HG03159 (cell line): ENCODE data around the gene GSX2.

Experiments
- ATAC-seq: cut with Tn5 transposase; IDR thresholded peaks from one replicate; pipeline ENCODE4 v1.9.1; 2021; ENCODE audit warnings: mild to moderate bottlenecking, moderate library complexity; ENCODE audit not compliant: unreplicated experiment

GSX2 gene

DNA sequence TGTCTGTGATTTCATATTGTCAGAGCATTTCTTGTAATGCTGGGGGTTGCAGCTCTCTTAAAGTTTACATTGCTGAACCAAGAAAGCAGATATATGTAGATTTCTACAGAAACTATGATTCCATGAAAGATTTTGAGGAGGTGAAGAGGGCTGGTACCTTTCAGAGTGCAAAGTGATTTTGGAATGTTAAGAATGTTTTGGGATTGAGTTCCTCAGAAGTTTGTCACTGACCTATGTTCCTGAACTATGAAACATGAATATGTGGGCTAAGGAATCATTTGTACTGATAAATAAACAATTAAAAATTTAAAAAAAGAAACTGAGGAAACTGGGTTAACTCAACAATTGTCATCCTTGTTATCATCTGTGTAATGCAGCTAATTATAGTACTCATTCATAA lies 23.3 kb upstream of the GSX2 start:
- no peak for ATAC-seq

- no peak for ATAC-seq
These were observed 22.2 kb upstream of the GSX2 start for GRCh38 chr4:54077812-54078211.

- no peak for ATAC-seq
These were observed 17.8 kb upstream of the GSX2 start for GRCh38 chr4:54082168-54082567.

DNA sequence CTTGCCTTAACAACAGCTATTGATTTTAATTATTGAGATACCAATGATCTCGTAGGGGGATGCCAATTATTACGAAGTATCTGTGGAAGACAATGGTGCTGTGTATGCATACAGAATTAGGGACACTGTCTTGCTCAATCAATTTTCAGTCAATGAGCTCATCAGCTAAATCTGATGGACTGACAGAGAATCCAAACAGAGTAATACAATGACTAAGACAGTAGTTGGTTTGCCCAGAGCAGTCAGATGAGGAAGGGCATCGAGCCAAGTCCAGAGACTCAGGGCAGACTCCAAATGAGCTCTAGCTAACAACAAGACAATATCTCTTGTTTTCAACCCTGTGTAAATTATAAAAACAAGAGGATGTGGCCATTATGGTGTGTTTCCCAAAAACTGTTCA lies 14.7 kb upstream of the GSX2 start:
- ATAC-seq: no peak

DNA sequence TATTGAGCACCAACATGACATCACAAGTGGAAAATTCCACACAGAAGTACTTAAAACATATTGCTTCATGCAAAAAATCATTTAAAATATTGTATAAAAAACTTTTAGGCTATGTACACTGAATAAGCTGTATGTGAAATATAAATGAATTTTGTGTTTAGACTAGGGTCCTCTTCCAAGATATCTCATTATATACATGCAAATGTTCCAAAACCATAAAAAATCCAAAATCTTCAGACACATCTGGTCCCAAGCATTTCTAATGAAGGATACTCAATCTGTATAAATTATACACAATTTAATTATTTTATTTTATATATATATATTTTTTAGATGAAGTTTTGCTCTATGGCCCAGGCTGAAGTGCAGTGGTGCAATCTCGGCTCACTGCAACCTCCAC lies 10.1 kb upstream of the GSX2 start:
- ATAC-seq: no peak

- ATAC-seq: no peak
These were observed 9.6 kb upstream of the GSX2 start for GRCh38 chr4:54090404-54090803.

GRCh38 chr4:54090804-54091623 lies 8.9 kb upstream of the GSX2 start:
- peak; percentile 49 for ATAC-seq

DNA sequence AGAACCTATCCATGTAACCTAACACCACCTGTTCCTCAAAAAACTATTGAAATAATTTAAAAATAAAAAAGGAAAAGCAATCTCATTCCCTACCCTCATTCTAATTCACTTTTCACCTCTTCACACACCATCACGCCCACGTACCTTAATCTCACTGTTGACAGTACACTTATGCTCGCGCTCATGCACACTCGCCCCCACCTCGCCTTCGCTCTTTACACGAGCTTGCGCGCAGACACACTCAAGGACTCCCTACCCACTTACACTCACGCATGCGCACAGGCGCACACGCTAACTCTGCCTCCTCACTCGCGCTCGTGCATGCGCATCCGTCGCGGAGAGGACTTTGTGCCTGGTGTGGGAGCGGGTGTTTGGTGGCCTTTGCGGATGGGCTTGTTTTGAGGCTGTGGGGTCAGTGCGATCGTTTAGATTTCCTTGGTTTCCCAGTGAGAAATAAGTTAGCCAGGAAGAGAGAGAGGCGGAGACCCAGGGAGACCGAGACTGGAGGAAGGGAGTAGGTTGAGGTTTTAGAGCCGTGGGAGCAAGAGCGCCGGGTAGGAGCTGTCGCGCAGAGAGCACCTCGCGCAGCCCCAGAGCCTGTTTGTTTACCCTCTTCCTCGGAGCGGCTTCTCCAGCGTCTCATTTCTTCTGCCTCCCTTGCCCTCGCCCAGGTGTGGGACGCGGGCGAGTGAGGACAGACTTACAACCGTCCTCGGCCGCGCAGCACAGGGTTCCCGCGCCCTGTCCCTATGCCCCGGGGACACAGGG lies 8.1 kb upstream of the GSX2 start:
- ATAC-seq: peak; percentile 58

DNA sequence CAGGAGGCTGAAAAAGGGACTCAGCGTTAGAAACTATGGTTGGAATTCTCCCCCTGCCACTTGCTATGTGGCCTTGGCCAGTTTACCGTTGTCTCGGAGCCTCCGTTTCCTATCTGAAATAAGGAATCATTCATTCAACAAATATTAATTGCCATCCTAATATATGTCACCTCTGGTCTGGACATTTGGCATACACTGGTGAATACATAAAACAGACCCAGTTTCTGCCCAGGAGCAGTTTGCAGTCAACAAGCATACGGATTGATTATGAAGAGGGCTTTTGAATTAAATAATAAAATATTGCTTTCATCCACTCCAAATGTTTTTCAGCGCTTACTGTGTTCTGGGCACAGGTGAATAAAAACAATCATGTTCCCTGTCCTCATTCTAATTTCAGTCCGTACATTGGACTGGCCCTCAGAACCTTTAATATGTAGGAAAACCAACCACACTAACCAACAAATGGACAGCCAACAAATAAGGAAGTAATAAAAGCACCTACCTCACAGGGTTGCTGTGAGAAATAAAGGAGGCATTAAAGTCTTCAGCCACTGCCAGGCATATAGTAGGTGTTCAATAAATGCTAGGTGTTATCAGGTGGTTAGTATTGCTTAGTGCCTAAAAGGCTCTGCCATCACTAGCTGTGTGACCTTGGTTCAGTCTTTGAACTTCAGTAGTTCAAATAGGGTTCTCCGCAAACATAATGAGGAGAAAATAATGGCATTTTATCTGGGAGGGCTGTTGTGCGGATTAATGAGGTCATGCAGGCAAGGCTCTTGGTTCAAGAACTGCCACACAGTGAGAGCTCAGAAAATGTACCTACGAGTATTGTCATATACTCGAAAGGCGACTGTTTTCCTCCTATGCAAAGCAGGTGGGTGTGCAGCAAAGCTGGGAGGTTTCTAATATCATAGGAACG lies 7.3 kb upstream of the GSX2 start:
- no peak for ATAC-seq

- no peak for ATAC-seq
These were observed 6.4 kb upstream of the GSX2 start for GRCh38 chr4:54093324-54094240.

- no peak for ATAC-seq
These were observed 5.5 kb upstream of the GSX2 start for GRCh38 chr4:54094451-54094850.

GRCh38 chr4:54095110-54095825 lies 4.7 kb upstream of the GSX2 start:
- ATAC-seq: no peak

DNA sequence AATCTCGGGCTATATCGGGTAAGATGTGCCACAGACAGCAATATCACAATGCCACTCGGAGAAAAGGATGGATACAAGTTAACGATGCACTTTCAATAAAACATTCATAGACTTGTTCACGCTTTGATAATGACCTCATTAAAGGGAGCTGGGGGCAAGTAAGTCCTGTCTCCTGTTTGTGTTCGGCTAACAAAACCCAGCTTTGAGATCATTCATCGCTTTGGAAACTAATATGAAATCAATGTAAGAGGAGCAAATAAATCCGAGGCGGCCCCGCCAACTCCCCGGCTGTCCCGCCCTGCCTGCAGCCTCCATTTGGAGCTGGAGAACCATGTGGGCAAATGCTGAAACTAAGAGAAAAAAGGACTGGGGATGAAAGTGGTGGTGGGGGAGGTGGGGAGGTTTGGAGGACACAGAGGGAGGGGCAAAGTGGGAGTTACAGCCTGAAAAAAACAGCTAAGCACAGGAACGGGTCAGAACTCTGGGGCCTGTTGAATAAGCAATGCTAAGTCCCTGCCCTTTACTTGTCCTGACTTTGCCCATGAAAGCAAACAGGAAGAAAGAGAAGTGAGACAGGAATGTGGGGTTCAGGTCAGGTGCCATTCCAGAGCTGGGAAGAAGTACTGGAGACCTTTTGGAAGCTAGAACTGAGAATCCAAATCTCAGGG lies 3.5 kb upstream of the GSX2 start:
- no peak for ATAC-seq

DNA sequence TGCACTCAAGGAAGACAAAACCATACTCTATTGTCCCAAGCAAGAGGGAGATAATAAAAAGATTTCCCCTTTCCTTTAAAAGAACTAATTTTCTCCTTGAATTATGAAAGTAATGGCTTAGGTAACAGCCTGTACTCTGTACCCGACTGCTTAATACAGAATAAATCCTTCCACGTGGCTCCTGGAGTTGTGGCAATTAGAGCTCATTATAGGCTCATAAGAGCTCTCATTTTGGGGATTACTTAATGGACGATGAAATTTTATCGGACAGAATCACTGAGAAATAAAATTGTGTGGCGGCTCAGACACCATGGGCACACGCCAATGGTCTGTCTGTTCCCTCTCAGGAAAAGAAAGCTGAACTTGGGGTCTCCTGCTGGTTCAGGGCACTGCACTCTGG lies 2.8 kb upstream of the GSX2 start:
- no peak for ATAC-seq

- no peak for ATAC-seq
These were observed 1.6 kb upstream of the GSX2 start for GRCh38 chr4:54098375-54098774.

- ATAC-seq: no peak
These were observed 646 bp upstream of the GSX2 start for GRCh38 chr4:54099287-54099747.

DNA sequence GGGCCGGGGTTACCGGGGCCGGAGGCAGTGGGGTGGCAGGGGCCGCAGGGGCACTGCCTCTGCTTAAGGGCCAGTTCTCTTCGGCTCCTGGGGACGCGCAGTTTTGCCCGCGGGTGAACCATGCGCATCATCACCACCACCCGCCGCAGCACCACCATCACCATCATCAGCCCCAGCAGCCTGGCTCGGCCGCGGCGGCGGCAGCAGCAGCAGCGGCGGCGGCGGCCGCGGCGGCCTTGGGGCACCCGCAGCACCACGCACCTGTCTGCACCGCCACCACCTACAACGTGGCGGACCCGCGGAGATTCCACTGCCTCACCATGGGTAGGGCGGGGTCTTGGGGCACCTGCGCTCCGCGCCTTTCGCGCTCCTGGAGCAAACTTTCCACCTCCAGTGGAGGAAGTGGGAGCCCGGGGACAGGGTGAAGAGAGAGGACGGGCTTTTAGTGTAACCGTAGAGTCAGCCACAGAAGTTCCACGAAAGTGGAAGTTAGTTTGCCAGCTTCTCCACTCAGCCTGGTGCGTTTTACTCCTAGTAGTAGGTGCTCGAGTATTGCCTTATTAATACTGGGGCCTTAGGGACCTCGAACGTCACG lies 729 bp downstream of the GSX2 start:
- ATAC-seq: no peak

DNA sequence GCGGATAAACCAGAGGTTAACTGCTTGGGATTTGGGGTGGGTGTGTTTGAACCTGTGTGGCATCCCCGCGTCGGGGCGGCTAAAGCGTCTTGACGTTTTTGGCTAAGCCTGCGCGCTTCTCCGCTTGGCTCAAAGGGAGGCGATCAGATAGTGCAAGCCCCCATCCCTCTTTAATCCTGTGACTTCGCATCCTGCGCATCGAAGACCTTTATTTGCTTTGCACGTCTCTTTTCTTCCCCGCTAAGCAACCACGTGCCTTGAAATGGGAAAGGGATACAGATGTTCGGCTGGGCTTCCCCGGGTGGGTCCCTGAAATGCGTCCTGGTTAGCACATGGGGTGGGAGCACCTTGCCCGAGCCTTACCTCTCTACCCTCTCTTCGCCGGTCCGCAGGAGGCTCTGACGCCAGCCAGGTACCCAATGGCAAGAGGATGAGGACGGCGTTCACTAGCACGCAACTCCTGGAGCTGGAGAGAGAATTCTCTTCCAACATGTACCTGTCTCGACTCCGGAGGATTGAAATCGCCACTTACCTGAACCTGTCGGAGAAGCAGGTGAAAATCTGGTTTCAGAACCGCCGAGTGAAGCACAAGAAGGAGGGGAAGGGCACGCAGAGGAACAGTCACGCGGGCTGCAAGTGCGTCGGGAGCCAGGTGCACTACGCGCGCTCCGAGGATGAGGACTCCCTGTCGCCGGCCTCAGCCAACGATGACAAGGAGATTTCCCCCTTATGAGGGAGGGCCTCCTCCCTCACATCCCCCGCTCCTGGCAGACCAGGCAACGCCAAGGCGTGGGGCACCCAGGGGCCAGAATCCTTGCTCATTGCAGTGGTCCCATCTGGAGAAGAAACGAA lies 1.5 kb downstream of the GSX2 start:
- no peak for ATAC-seq
